GM23338 (cell line): ENCODE data around the gene FAM222A. TPM values are rescaled to one million over a fixed set of nuclear protein-coding genes. Genes with fewer than 3 reads are reported as not detected.

ENCODE experiments used
- ATAC-seq: fragments of 200-7000 bp; cut with Tn5 transposase; 3 replicates; pipeline ENCODE4 v1.9.1; 2020
- DNase-seq: peaks from one replicate; pipeline ENCODE4 v3.0.0-alpha.2; 2015; ENCODE audit warnings: low spot score
- H2AFZ ChIP-seq: fragments of 200-600 bp; sonication (generic); 2 replicates; pipeline ENCODE4 v1.8.0; 2016; ENCODE audit warnings: antibody characterized with exemption, mild to moderate bottlenecking, moderate library complexity
- H3F3A ChIP-seq: fragments of 200-600 bp; sonication (generic); replicated peaks from 2 replicates; pipeline ENCODE4 v1.8.0; 2017; ENCODE audit warnings: antibody characterized with exemption, mixed run types, low read depth
- H3K27ac ChIP-seq: fragments of 200-600 bp; sonication (generic); 2 replicates; pipeline ENCODE4 v1.6.1; 2016; ENCODE audit warnings: low read depth
- H3K27me3 ChIP-seq: fragments of 200-600 bp; sonication (generic); 2 replicates; pipeline ENCODE4 v1.8.0; 2016; ENCODE audit warnings: mild to moderate bottlenecking, mixed run types, moderate library complexity; ENCODE audit not compliant: insufficient read depth
- H3K36me3 ChIP-seq: fragments of 200-600 bp; sonication (generic); 2 replicates; pipeline ENCODE4 v1.8.0; 2016; ENCODE audit warnings: mild to moderate bottlenecking; ENCODE audit not compliant: insufficient read depth
- H3K4me1 ChIP-seq: fragments of 200-600 bp; sonication (generic); 2 replicates; pipeline ENCODE4 v1.8.0; 2016; ENCODE audit warnings: mild to moderate bottlenecking, moderate library complexity; ENCODE audit not compliant: insufficient read depth
- H3K4me2 ChIP-seq: fragments of 200-600 bp; sonication (generic); 2 replicates; pipeline ENCODE4 v1.7.1; 2017; ENCODE audit warnings: mixed run types
- H3K4me3 ChIP-seq: fragments of 200-600 bp; sonication (generic); 2 replicates; pipeline ENCODE4 v1.6.1; 2016; ENCODE audit warnings: mixed run types
- H3K79me2 ChIP-seq: fragments of 200-600 bp; sonication (generic); replicated peaks from 2 replicates; pipeline ENCODE4 v1.8.0; 2017; ENCODE audit warnings: mild to moderate bottlenecking; ENCODE audit not compliant: insufficient read depth
- H3K9me2 ChIP-seq: fragments of 200-600 bp; sonication (generic); 2 replicates; pipeline ENCODE4 v1.8.0; 2017; ENCODE audit not compliant: insufficient read depth
- H4K20me1 ChIP-seq: fragments of 200-600 bp; sonication (generic); replicated peaks from 2 replicates; pipeline ENCODE4 v1.8.0; 2017; ENCODE audit warnings: mild to moderate bottlenecking; ENCODE audit not compliant: insufficient read depth
- H3K27ac Mint-ChIP-seq: 2 replicates; pipeline ENCODE4 v1.8.0; 2020; ENCODE audit warnings: inconsistent platforms, mild to moderate bottlenecking, moderate library complexity, mixed read lengths
- H3K27me3 Mint-ChIP-seq: 3 replicates; pipeline ENCODE4 v1.8.0; 2022; ENCODE audit warnings: low read depth, mild to moderate bottlenecking, moderate library complexity, mixed read lengths, inconsistent platforms; ENCODE audit not compliant: insufficient read depth, poor library complexity
- H3K36me3 Mint-ChIP-seq: 3 replicates; pipeline ENCODE4 v1.8.0; 2021; ENCODE audit warnings: low read depth, mild to moderate bottlenecking, inconsistent platforms, moderate library complexity, mixed read lengths
- H3K4me1 Mint-ChIP-seq: 3 replicates; pipeline ENCODE4 v1.8.0; 2020; ENCODE audit warnings: mild to moderate bottlenecking, inconsistent platforms, mixed read lengths
- H3K4me3 Mint-ChIP-seq: 3 replicates; pipeline ENCODE4 v1.8.0; 2021; ENCODE audit warnings: moderate library complexity, mild to moderate bottlenecking, inconsistent platforms, mixed read lengths
- H3K9me3 Mint-ChIP-seq: 3 replicates; pipeline ENCODE4 v1.8.0; 2020; ENCODE audit warnings: moderate library complexity, mild to moderate bottlenecking, inconsistent platforms, mixed read lengths
- EZH2 ChIP-seq: fragments of 200-600 bp; sonication (generic); IDR thresholded peaks from one replicate; pipeline ENCODE4 v1.8.0; 2017; ENCODE audit warnings: antibody characterized with exemption, mild to moderate bottlenecking, low read depth; ENCODE audit not compliant: unreplicated experiment
- EZH2phosphoT487 ChIP-seq: fragments of 200-600 bp; sonication (generic); IDR thresholded peaks from one replicate; pipeline ENCODE4 v1.8.1; 2018; ENCODE audit warnings: antibody characterized with exemption; ENCODE audit not compliant: unreplicated experiment
- JUNB ChIP-seq: IDR thresholded peaks from one replicate; pipeline ENCODE4 v1.6.1; 2016; ENCODE audit warnings: antibody characterized with exemption; ENCODE audit not compliant: unreplicated experiment
- NANOG ChIP-seq: IDR thresholded peaks from 2 replicates; pipeline ENCODE4 v1.6.1; 2016; ENCODE audit warnings: antibody characterized with exemption, borderline replicate concordance
- ZNF331 ChIP-seq: fragments of 250-450 bp; sonication (Bioruptor Pico); IDR thresholded peaks from 2 replicates; pipeline ENCODE4 v1.5.0; 2020; ENCODE audit warnings: low read depth, mild to moderate bottlenecking, moderate library complexity
- polyA plus RNA-seq: library from polyadenylated mRNA; unstranded; fragments of >200 nt; fragmentation: Nextera tagmentation; extraction: Ambion mirVana; gene quantifications from 2 replicates; pipeline ENCODE4 v1.2.1, GENCODE V29; 2016
- total RNA-seq: library from RNA; depleted of rRNA; stranded (reverse); fragments of >200 nt; shearing (Covaris generic); gene quantifications from 2 replicates; pipeline ENCODE4 v1.2.3, GENCODE V29; 2014
- TF ChIP-seq, protein P1 (sequence below), 2 experiments: fragments of 200-600 bp in 1 of 2; sonication (generic) in 1 of 2; conservative IDR thresholded peaks; 2 replicates each; pipeline versions ENCODE4 v1.5.1 to v1.6.1; 2016 to 2017; ENCODE audit warnings: antibody characterized with exemption in 2 of 2, low read depth in 2 of 2, mild to moderate bottlenecking in 2 of 2, moderate library complexity in 1 of 2
- TF ChIP-seq, protein P2 (sequence below): IDR thresholded peaks from one replicate; pipeline ENCODE4 v1.6.1; 2018; ENCODE audit warnings: antibody characterized with exemption; ENCODE audit not compliant: unreplicated experiment

Gene FAM222A
- total and polyA plus RNA-seq, 2 experiments from 2014 or later: 0.78 to 2.1 TPM

DNA sequence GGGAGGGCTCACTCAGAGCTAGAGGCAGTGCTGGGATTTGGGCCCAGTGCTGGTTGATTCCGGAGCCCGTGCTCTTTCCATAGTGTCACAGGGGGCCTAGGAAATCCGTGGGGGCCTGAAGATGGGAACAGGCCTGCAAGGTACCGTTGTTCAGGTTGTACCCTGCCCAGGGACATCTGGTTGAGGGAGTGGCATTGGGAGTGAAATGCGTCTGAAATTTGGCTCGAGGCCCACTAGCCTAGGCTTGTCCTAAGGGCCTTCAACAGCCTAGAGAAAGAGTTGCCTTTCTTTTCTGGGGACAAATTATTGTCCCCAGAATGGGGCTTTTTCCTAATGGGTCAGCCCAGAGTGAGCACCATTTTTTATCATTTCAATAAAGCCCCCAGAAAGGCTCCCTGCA is 26.4 kb upstream of the FAM222A start:
- ATAC-seq (no peak), DNase-seq (no peak)
- H3K79me2 ChIP-seq: no peaks in the 10 kb centered on the region
- Mint-ChIP-seq H3K4me3 (no peak overlapping the region), H3K27me3 (peaks cover 2% of the 10 kb centered on the region), H3K9me3 (no peaks in the 10 kb centered on the region; the same call in 2 of the 3 replicates), H3K27ac (no peak overlapping the region), H3K4me1 (no peaks in the 10 kb centered on the region), H3K36me3 (no peaks in the 10 kb centered on the region)
- no peaks in the 10 kb centered on the region for H3K27me3 ChIP-seq
- H2AFZ ChIP-seq: no peak overlapping the region
- H3K27ac ChIP-seq: no peak overlapping the region
- no peaks in the 10 kb centered on the region for H3K36me3 ChIP-seq
- H3F3A ChIP-seq: no peaks in the 10 kb centered on the region
- H3K9me2 ChIP-seq: no peaks in the 10 kb centered on the region
- no peaks in the 10 kb centered on the region for H4K20me1 ChIP-seq
- TF ChIP-seq EZH2 (no peak), EZH2phosphoT487 (no peak), JUNB (no peak), ZNF331 (CRISPR knock-in tag) (no peak), NANOG (no peak)
- TF ChIP-seq, protein P1, sequence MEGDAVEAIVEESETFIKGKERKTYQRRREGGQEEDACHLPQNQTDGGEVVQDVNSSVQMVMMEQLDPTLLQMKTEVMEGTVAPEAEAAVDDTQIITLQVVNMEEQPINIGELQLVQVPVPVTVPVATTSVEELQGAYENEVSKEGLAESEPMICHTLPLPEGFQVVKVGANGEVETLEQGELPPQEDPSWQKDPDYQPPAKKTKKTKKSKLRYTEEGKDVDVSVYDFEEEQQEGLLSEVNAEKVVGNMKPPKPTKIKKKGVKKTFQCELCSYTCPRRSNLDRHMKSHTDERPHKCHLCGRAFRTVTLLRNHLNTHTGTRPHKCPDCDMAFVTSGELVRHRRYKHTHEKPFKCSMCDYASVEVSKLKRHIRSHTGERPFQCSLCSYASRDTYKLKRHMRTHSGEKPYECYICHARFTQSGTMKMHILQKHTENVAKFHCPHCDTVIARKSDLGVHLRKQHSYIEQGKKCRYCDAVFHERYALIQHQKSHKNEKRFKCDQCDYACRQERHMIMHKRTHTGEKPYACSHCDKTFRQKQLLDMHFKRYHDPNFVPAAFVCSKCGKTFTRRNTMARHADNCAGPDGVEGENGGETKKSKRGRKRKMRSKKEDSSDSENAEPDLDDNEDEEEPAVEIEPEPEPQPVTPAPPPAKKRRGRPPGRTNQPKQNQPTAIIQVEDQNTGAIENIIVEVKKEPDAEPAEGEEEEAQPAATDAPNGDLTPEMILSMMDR (conservative IDR thresholded peaks at IDR 0.05; ENCODE audit: low read depth in 2 of 2): no peak
- TF ChIP-seq, protein P2, sequence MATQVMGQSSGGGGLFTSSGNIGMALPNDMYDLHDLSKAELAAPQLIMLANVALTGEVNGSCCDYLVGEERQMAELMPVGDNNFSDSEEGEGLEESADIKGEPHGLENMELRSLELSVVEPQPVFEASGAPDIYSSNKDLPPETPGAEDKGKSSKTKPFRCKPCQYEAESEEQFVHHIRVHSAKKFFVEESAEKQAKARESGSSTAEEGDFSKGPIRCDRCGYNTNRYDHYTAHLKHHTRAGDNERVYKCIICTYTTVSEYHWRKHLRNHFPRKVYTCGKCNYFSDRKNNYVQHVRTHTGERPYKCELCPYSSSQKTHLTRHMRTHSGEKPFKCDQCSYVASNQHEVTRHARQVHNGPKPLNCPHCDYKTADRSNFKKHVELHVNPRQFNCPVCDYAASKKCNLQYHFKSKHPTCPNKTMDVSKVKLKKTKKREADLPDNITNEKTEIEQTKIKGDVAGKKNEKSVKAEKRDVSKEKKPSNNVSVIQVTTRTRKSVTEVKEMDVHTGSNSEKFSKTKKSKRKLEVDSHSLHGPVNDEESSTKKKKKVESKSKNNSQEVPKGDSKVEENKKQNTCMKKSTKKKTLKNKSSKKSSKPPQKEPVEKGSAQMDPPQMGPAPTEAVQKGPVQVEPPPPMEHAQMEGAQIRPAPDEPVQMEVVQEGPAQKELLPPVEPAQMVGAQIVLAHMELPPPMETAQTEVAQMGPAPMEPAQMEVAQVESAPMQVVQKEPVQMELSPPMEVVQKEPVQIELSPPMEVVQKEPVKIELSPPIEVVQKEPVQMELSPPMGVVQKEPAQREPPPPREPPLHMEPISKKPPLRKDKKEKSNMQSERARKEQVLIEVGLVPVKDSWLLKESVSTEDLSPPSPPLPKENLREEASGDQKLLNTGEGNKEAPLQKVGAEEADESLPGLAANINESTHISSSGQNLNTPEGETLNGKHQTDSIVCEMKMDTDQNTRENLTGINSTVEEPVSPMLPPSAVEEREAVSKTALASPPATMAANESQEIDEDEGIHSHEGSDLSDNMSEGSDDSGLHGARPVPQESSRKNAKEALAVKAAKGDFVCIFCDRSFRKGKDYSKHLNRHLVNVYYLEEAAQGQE: no peak
- H3K4me1 ChIP-seq: no peaks in the 10 kb centered on the region
- H3K4me2 ChIP-seq: no peak overlapping the region
- no peak overlapping the region for H3K4me3 ChIP-seq

DNA sequence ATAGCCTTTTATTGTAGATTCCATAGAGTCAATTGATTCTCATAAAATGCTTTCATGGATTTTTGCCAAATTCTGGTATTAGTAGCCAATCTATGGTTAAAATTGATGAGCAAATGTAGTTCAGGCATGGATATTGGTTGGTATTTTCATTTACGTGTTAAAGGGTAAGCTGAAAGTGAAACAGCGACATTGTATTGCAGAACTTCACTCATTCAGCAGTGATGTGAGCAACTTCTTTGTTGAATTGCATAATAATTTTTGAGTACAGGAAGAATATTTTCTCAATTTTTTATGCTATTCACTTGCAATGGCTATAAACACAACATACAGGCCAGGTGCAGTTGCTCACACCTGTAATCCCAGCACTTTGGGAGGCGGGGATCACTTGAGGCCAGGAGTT is 24.2 kb upstream of the FAM222A start:
- Histone ChIP-seq H3K9me2 (no peaks in the 10 kb centered on the region), H3K4me1 (no peaks in the 10 kb centered on the region), H3K4me2 (no peak overlapping the region), H3F3A (no peaks in the 10 kb centered on the region), H3K27ac (no peak overlapping the region), H3K27me3 (no peaks in the 10 kb centered on the region), H3K4me3 (no peak overlapping the region), H3K79me2 (no peaks in the 10 kb centered on the region), H4K20me1 (no peaks in the 10 kb centered on the region), H2AFZ (no peak overlapping the region), H3K36me3 (no peaks in the 10 kb centered on the region)
- Mint-ChIP-seq H3K4me1 (peaks cover 5% of the 10 kb centered on the region), H3K36me3 (no peaks in the 10 kb centered on the region), H3K27ac (no peak overlapping the region), H3K4me3 (no peak overlapping the region), H3K27me3 (peaks cover 4% of the 10 kb centered on the region), H3K9me3 (no peaks in the 10 kb centered on the region; the same call in 2 of the 3 replicates)
- DNase-seq (no peak), ATAC-seq (no peak)
- TF ChIP-seq, protein P2: no peak
- TF ChIP-seq EZH2phosphoT487: no peak
